ENCODE data around the gene PLEKHG4B.
"Not testable (repeated sequence)": the region's sequence is repeated elsewhere in the genome, so short reads cannot be mapped to it uniquely, and the experiment has no call there.

PLEKHG4B gene

GRCh38 chr5:159448-160172 lies 67.6 kb downstream of the PLEKHG4B start:
- no peak for DNase-seq

DNA sequence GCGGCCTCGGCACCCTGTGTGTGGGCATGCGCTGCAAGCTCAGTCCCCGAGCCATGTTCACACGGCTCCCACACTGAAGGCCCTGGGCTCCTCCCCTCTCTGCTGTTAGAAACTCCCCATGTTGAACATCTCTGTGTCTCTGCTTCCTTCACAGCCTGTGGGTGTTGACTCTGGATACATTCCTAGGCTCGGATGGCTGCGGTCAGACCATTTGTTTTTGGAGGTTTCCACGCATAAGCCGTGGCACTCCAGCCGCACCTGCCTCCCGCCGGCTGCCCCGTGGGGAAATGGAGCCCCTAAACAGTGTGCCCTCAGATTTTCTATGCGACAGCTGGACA lies 68.2 kb downstream of the PLEKHG4B start:
- DNase-seq = no peak

GRCh38 chr5:160921-161802 lies 69.2 kb downstream of the PLEKHG4B start:
- no peak for DNase-seq

DNA sequence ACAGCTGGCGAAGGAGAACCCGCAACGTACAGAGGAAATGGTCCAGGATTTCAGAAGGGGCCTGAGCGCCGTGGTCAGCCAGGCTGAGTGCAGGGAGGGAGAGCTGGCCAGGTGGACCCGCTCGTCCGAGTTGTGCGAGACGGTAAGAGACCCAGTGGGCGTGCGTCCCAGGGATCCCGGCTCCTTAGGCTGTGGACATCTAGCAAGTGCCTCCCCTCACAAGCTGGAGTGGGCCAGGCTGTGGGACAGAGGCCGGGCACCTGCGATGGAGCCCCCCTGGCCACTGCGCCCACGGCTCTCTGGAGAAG lies 69.8 kb downstream of the PLEKHG4B start:
- no peak for DNase-seq

DNA sequence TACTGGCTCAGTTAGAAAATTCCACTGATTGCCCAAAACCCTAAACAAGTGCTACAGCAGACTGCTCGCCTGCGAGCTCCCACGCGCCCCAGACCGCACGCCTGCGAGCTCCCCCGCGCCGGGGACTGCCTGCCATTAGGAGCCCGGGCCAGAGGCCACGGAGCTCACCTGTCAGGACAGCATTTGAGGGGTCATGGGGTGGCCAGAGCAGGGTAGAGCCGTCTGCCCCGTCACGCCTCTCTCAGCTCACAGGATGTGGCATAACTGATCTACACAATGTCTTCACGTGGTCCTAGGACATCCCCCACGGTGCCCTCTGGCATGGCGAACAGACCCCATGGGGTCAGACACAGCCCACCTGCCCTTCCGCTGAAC lies 70.2 kb downstream of the PLEKHG4B start:
- DNase-seq = no peak

GRCh38 chr5:162565-163337 lies 70.8 kb downstream of the PLEKHG4B start:
- no peak for DNase-seq

GRCh38 chr5:163338-163620 lies 71.3 kb downstream of the PLEKHG4B start:
- no peak for DNase-seq

DNA sequence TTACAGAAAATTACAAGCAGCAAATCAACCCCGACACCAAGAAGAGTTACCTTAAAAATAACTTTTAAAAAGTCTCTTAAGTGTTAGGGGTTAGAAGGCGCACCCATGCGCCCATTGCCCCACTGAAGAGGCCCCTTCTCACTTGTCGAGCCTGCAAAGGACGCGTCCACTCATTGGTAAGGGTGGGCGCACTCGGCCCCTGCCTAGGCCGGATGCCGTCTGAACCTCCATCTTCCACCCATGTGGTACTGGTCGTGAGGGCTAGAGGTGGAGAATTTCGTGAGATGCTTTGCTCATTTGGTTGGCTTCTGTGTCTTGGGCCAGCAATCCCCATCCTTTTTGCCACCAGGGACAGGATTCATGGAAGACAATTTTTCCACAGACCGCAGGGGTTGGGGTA lies 71.9 kb downstream of the PLEKHG4B start:
- no peak for DNase-seq

DNA sequence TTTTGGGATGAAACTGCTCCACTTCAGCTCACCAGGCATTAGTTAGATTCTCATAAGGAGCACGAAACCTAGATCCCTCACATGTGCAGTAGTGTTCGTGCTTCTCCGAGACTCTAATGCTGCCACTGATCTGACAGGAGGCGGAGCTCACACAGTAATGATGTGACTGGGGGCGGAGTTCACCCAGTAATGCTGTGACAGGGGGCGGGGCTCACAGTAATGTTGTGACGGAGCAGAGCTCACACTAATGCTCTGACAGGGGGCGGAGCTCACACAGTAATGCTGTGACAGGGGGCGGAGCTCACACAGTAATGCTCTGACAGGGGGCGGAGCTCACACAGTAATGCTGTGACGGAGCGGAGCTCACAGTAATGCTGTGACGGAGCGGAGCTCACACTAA lies 72.3 kb downstream of the PLEKHG4B start:
- DNase-seq = no peak

DNA sequence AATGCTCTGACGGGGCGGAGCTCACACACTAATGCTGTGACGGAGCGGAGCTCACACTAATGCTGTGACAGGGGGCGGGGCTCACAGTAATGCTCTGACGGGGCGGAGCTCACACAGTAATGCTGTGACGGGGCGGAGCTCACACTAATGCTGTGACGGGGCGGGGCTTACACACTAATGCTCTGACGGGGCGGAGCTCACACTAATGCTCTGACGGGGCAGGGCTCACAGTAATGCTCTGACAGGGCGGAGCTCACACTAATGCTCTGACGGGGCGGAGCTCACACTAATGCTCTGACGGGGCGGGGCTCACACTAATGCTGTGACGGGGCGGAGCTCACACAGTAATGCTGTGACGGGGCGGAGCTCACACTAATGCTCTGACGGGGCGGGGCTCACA lies 72.8 kb downstream of the PLEKHG4B start:
- DNase-seq = not testable (repeated sequence)

- no peak for DNase-seq
These were observed 74.7 kb downstream of the PLEKHG4B start for GRCh38 chr5:166441-167372.

DNA sequence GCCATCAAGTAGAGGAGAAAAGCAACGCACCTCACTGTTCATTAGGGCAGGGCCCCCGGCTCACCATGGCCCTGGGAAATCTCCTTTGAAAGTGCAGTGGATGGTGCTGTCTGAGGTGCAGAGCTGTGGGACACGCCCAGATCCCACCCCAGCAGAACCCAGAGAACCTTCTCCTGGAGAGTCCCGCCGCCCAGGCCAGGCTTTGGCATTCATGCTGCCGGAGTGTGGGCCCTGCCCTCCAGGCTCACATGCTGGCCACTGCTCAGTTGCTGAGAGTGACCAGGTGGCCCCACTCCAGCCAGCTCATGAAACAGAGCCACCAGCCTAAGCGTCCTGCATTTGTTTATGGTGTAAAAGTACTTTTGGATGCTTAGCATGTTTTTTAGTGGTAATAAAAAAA lies 75.5 kb downstream of the PLEKHG4B start:
- no peak for DNase-seq

DNA sequence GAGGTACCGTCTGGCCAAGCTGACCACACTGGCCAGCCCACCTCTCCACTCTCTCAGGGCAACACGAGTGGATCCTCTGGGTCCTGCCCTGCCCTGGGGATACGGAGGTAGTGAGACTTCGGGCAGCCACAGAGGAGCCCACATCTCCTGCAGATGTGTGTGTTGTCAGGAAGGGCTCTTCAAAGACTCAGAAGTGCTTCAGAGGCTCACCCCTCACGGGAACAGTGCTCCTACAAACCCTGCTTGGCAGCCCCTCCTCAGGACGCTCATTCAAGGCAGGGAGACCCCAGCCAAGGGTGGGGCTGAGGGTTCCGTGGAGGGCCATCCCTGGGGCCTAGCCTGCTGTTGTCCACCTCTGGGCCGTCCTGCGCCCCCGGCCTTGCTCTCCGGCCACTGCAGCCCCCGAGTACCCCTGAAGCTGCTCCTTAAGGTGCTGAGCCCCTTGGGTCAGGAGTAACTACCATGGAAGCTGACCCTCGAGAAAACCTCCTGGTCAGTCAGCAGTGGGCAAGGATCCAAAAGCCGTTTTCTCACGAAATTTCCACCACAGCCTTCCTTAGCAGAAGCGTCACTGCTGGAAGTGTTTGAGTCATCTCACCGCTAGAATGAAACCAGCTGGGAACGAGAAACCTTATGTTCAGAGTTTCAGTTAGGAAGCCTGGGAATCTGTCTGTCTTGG lies 76.2 kb downstream of the PLEKHG4B start:
- no peak for DNase-seq

GRCh38 chr5:169071-169727 lies 77.2 kb downstream of the PLEKHG4B start:
- DNase-seq = no peak

DNA sequence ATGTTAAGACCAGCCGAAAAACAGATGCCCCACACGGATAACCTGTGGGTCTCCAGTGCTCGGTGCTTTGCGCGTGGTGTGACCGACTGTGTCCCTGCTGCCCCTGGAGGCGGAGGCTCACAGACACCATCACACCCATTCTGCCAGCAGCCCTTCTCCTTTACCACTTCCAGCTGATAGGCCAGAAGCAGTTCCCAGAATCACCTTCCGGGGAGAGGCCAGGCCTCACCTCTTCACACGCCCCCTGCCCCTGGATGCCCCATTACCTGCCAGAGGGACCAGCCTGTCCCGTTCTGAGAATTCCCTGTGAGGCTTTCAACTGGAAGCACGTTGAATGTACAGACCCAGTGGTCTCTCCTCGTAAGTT lies 77.7 kb downstream of the PLEKHG4B start:
- DNase-seq = no peak

GRCh38 chr5:170971-171800 lies 79.2 kb downstream of the PLEKHG4B start:
- no peak for DNase-seq

- no peak for DNase-seq
These were observed 79.9 kb downstream of the PLEKHG4B start for GRCh38 chr5:171801-172331.

DNA sequence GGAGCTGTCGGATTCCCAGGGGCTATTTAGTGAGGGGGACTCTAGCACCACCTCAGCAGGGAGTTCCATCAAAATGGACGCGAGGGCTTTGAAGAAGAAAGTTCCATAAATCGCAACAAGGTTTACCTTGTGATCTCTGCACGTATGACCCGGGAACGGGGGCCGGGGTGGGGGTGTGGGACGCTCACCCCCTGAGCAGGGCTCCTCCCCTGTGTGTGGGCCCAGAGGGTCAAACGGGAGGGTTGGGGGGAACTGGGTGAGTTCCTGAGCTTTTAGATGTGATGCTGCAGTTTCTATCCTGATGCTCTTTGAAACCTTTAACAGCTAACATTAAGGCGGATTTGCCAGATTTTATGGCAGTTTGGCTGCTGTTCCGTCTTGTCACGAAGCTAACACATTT lies 80.5 kb downstream of the PLEKHG4B start:
- no peak for DNase-seq

- DNase-seq = no peak
These were observed 80.9 kb downstream of the PLEKHG4B start for GRCh38 chr5:172841-173251.

DNA sequence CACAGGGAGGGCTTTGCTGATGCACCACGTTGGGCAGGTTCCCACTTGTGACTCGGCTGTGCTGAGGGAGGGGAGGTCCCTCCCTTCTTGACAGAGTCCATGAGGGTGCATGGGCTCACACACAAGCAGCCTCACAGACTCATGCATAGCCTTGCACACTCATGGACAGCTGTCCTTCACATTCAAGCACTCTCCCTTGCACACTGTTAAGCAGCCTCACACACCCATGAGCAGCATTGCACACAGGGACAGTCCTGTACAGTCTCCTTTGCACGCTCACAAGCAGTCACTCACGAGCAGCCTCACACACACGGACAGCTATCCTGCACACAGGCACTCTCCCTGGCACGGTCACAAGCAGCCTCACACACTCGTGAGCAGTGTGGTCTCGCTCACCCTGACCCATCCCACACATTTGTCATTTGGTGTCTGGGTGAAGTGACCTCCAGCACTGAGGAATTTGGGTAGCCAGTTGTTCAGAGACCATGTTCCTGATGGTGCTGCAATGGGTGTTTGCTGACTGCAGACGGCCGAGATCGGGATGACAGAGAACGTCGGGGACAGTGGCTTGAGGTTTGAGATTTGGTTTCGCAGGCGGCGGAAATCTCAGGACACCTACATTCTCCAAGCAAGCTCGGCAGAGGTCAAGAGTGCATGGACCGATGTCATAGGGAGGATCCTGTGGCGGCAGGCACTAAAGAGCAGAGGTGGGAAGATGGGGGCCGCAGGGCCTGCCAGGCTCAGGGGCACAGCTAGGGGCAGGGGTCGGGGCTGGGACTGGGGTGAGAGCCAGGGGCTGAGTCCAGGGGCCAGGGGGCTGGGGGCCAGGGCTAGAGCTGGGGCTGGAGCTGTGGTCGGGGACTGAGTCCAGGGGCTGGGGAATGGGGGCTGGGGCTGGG lies 81.7 kb downstream of the PLEKHG4B start:
- DNase-seq = no peak

Measured in NCI-H345 (cell line).